K562 (cell line): ENCODE data around the gene MXD3.

ENCODE experiments used
- CBX8 ChIP-seq: fragments of 200-600 bp; sonication (generic); IDR thresholded peaks from 2 replicates; pipeline ENCODE4 v1.6.1; 2012; ENCODE audit warnings: borderline replicate concordance, mixed run types, low read depth, mild to moderate bottlenecking, moderate library complexity, mixed read lengths, low read length, control low read depth, inconsistent platforms; ENCODE audit not compliant: poor library complexity, severe bottlenecking; ENCODE audit errors: extremely low read depth
- E2F8 ChIP-seq: fragments of 450-650 bp; IDR thresholded peaks from 2 replicates; pipeline ENCODE4 v1.7.1; 2018; ENCODE audit warnings: mild to moderate bottlenecking, low read depth; ENCODE audit not compliant: partially characterized antibody
- EZH2 ChIP-seq: IDR thresholded peaks from 2 replicates; pipeline ENCODE4 v1.6.1; 2012; ENCODE audit warnings: low read depth, mild to moderate bottlenecking, inconsistent platforms, low read length, borderline replicate concordance
- HMG20A ChIP-seq: fragments of 450-650 bp; formaldehyde crosslinking; conservative IDR thresholded peaks from 2 replicates; pipeline ENCODE4 v1.4.0; 2020; ENCODE audit warnings: mild to moderate bottlenecking, mixed read lengths
- MXI1 ChIP-seq: IDR thresholded peaks from 2 replicates; pipeline ENCODE4 v1.6.1; 2011; ENCODE audit warnings: low read depth, mild to moderate bottlenecking, improper control_type of control experiment, low read length
- TAF7 ChIP-seq: fragments of 450-650 bp; IDR thresholded peaks from 2 replicates; pipeline ENCODE4 v1.6.1; 2016; ENCODE audit warnings: missing genetic modification characterization, missing compliant biosample characterization
- ZNF212 ChIP-seq: fragments of 450-650 bp; formaldehyde crosslinking; IDR thresholded peaks from 2 replicates; pipeline ENCODE4 v1.4.0; 2020; ENCODE audit warnings: mild to moderate bottlenecking
- TF ChIP-seq, protein P1 (sequence below), 3 experiments: IDR thresholded peaks in 2 of 3; conservative IDR thresholded peaks in 1 of 3; 2 replicates each; pipeline ENCODE4 v1.5.1; 2011 to 2012; ENCODE audit warnings: low read length in 3 of 3, mild to moderate bottlenecking in 3 of 3, control low read depth in 2 of 3, improper control_type of control experiment in 1 of 3, inconsistent platforms in 1 of 3, low read depth in 1 of 3, mixed read lengths in 1 of 3, moderate library complexity in 1 of 3; ENCODE audit not compliant: insufficient read depth in 2 of 3

DNA sequence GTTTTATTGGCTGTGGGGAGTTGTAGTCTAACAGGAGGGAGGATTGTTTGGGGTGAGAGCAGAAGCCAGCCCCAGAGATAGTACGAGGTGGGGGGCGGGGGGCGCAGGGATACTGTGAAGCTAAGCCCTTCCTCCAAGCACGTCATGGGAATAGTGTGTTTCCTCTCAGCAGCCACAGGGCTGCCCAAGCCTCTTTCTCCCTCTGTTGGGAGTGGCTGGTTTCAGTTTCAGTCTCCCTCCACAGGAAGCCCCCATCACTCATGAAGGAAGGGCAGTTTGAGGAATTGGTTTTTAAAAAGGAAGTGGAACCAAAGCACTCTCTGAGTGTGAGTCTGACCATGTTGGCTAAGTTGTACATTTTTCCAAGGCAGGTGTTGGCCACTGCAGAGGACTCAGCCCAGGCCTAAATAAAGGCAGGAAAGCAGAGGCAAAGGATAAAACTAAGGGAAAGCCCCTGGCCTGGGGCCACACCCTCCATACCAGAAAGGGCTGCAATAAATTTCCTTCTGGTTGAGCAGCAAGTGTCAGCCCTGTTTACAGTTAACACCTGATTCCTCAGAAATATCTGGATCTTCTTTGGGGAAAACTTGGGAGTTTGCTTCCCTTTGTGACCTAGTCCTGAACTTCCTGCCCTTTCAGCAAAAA is 11.3 kb downstream of the MXD3 start:
- TF ChIP-seq, protein P1, sequence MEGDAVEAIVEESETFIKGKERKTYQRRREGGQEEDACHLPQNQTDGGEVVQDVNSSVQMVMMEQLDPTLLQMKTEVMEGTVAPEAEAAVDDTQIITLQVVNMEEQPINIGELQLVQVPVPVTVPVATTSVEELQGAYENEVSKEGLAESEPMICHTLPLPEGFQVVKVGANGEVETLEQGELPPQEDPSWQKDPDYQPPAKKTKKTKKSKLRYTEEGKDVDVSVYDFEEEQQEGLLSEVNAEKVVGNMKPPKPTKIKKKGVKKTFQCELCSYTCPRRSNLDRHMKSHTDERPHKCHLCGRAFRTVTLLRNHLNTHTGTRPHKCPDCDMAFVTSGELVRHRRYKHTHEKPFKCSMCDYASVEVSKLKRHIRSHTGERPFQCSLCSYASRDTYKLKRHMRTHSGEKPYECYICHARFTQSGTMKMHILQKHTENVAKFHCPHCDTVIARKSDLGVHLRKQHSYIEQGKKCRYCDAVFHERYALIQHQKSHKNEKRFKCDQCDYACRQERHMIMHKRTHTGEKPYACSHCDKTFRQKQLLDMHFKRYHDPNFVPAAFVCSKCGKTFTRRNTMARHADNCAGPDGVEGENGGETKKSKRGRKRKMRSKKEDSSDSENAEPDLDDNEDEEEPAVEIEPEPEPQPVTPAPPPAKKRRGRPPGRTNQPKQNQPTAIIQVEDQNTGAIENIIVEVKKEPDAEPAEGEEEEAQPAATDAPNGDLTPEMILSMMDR (IDR thresholded peaks at IDR 0.05 in 2 of 3, conservative IDR thresholded peaks at IDR 0.05 in 1 of 3; ENCODE audit: insufficient read depth in 2 of 3, low read depth in 1 of 3, low read length in 3 of 3) = peak; percentile 47 to 56 (median 53); a peak in 5 of 6 replicates
- no peak for TF ChIP-seq TAF7 (tag)
- no peak for TF ChIP-seq EZH2
- TF ChIP-seq CBX8 = no peak
- peak; percentile 33 for TF ChIP-seq E2F8
- TF ChIP-seq MXI1 = no peak
- TF ChIP-seq ZNF212 = no peak
- no peak for TF ChIP-seq HMG20A (CRISPR knock-in tag)
